ENCODE measurements around the gene C6orf120.

- no peak for TF ChIP-seq CTCF (IDR thresholded peaks at IDR 0.05)
- TF ChIP-seq POLR2A (IDR thresholded peaks at IDR 0.05), result no peak
These were observed 32.8 kb upstream of the C6orf120 start for GRCh38 chr6:169669147-169669546.
